ENCODE data around the gene SRPRA.

The SRPRA gene

DNA sequence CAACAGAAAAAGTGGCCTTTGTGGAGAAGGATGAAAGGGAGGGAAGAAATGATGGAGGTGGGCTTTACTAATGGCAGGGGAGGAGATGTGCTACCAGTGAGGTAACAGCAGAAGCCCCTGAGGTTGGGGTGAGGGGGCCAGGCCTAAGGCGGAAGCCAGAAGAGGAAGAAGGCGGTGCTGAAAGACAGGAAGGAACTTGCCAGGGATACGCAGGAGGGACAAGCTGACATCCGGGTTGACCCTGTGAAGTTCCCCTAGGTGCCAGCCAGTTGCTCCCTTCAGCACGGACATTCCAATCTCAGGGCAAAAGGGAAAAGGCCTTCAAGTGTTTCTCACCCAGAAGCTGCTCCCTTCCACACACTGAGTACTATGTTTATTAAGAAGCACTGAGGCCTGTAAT is 11.9 kb upstream of the SRPRA start:
- TF ChIP-seq CREB1 (IDR thresholded peaks at IDR 0.05; ENCODE audit: low read depth), result no peak
- TF ChIP-seq CEBPB (IDR thresholded peaks at IDR 0.05), result no peak
- no peak for TF ChIP-seq YY1 (IDR thresholded peaks at IDR 0.05; ENCODE audit: low read depth)
- TF ChIP-seq TCF12 (IDR thresholded peaks at IDR 0.05; ENCODE audit: low read depth), result no peak
- TF ChIP-seq, protein P1, sequence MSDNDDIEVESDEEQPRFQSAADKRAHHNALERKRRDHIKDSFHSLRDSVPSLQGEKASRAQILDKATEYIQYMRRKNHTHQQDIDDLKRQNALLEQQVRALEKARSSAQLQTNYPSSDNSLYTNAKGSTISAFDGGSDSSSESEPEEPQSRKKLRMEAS (IDR thresholded peaks at IDR 0.05), result no peak
- TF ChIP-seq, protein P2, sequence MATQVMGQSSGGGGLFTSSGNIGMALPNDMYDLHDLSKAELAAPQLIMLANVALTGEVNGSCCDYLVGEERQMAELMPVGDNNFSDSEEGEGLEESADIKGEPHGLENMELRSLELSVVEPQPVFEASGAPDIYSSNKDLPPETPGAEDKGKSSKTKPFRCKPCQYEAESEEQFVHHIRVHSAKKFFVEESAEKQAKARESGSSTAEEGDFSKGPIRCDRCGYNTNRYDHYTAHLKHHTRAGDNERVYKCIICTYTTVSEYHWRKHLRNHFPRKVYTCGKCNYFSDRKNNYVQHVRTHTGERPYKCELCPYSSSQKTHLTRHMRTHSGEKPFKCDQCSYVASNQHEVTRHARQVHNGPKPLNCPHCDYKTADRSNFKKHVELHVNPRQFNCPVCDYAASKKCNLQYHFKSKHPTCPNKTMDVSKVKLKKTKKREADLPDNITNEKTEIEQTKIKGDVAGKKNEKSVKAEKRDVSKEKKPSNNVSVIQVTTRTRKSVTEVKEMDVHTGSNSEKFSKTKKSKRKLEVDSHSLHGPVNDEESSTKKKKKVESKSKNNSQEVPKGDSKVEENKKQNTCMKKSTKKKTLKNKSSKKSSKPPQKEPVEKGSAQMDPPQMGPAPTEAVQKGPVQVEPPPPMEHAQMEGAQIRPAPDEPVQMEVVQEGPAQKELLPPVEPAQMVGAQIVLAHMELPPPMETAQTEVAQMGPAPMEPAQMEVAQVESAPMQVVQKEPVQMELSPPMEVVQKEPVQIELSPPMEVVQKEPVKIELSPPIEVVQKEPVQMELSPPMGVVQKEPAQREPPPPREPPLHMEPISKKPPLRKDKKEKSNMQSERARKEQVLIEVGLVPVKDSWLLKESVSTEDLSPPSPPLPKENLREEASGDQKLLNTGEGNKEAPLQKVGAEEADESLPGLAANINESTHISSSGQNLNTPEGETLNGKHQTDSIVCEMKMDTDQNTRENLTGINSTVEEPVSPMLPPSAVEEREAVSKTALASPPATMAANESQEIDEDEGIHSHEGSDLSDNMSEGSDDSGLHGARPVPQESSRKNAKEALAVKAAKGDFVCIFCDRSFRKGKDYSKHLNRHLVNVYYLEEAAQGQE (IDR thresholded peaks at IDR 0.05; ENCODE audit: low read depth), result no peak
- TF ChIP-seq RAD21 (IDR thresholded peaks at IDR 0.05; ENCODE audit: low read depth), result no peak
- TF ChIP-seq, protein P3, sequence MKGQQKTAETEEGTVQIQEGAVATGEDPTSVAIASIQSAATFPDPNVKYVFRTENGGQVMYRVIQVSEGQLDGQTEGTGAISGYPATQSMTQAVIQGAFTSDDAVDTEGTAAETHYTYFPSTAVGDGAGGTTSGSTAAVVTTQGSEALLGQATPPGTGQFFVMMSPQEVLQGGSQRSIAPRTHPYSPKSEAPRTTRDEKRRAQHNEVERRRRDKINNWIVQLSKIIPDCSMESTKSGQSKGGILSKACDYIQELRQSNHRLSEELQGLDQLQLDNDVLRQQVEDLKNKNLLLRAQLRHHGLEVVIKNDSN (IDR thresholded peaks at IDR 0.05), result no peak

DNA sequence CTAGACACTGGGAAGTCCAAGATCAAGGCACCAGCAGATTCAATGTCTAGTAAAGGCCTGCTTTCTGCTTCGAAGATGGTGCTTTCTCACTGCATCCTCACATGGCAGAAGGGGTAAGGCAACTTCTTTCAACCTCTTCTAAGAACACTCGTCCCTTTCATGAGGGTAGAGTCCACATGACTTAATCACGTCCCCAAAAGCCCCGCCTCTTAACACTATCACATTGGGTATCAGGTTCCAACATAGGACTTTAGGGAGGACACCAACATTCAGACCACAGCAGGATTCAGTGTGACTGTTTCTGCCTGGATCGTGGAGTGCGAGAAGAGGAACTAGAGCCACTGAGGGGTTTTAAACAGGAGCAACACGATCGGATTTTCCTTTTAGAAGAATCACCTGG is 10.5 kb upstream of the SRPRA start:
- TF ChIP-seq CEBPB (IDR thresholded peaks at IDR 0.05) (no peak), CREB1 (IDR thresholded peaks at IDR 0.05; ENCODE audit: low read depth) (no peak), EP300 (IDR thresholded peaks at IDR 0.05; ENCODE audit: borderline replicate concordance) (no peak), FOXM1 (IDR thresholded peaks at IDR 0.05; ENCODE audit: borderline replicate concordance, low read depth) (no peak), TAF1 (IDR thresholded peaks at IDR 0.05; ENCODE audit: low read depth) (no peak), TEAD4 (IDR thresholded peaks at IDR 0.05) (no peak), EGR1 (IDR thresholded peaks at IDR 0.05) (no peak), RAD21 (IDR thresholded peaks at IDR 0.05; ENCODE audit: low read depth) (no peak), TCF12 (IDR thresholded peaks at IDR 0.05; ENCODE audit: low read depth) (no peak)
- TF ChIP-seq, protein P2 (IDR thresholded peaks at IDR 0.05; ENCODE audit: low read depth), result no peak
- TF ChIP-seq, protein P1 (IDR thresholded peaks at IDR 0.05), result no peak

DNA sequence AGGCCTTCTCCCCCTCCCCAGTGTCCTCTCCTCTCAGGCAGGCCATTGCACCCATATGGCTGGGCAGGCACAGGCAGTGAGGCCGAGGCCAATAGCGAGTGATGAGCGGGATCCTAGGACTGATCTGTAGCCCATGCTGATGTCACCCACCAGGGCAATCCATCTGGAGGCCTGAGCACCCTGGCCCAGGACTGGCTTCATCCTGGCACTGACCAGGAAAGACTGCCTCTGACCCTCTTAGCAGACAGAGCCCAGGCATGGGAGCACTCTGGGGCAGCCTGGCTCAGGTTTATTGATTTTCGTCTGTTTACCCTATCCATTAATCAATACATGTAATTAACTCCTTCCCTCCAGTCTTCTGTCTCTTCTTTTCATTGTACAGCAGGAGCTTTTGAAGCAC is 9.1 kb upstream of the SRPRA start:
- TF ChIP-seq, protein P1 (IDR thresholded peaks at IDR 0.05), result no peak

DNA sequence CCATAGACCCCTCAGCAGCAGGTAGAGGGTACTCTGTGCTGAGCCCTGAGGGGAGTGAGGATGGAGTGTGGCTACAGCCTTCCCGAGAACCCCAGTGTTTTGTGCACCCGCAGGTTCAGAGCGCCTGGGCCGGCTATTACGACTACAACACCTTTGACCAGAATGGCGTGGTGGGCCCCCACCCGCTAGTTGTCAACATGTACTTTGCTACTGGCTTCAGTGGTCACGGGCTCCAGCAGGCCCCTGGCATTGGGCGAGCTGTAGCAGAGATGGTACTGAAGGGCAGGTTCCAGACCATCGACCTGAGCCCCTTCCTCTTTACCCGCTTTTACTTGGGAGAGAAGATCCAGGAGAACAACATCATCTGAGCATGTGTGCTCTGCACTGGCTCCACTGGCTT is 8.6 kb upstream of the SRPRA start:
- TF ChIP-seq EGR1 (IDR thresholded peaks at IDR 0.05) (no peak), CREB1 (IDR thresholded peaks at IDR 0.05; ENCODE audit: low read depth) (no peak), TEAD4 (IDR thresholded peaks at IDR 0.05) (no peak), FOXM1 (IDR thresholded peaks at IDR 0.05; ENCODE audit: borderline replicate concordance, low read depth) (no peak)
- TF ChIP-seq, protein P3 (IDR thresholded peaks at IDR 0.05), result no peak
- TF ChIP-seq, protein P2 (IDR thresholded peaks at IDR 0.05; ENCODE audit: low read depth), result no peak

DNA sequence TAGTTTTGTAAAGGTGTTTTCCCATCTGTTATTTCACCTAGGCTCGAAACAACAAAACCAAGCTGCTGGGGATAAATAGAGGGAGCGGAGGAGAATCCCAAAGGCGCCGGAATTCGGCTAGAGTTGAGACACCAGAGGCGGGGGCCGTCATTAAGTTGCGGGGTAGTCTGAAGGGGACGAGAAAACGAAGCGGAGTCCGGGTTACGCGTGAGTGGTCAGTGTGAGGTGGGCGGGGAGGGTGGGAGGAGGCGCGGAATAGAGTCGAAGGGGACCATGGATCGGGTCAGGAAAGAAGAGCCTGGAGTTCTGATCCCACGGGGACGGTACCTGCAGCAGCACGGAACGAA is 361 bp downstream of the SRPRA start:
- no peak for TF ChIP-seq RAD21 (IDR thresholded peaks at IDR 0.05; ENCODE audit: low read depth)
- no peak for TF ChIP-seq YY1 (IDR thresholded peaks at IDR 0.05; ENCODE audit: low read depth)
- no peak for TF ChIP-seq ZBTB7A (IDR thresholded peaks at IDR 0.05; ENCODE audit: low read depth)
- no peak for TF ChIP-seq TEAD4 (IDR thresholded peaks at IDR 0.05)
- TF ChIP-seq, protein P2 (IDR thresholded peaks at IDR 0.05; ENCODE audit: low read depth), result no peak
- no peak for TF ChIP-seq TCF12 (IDR thresholded peaks at IDR 0.05; ENCODE audit: low read depth)
- TF ChIP-seq EGR1 (IDR thresholded peaks at IDR 0.05), result no peak
- TF ChIP-seq, protein P1 (IDR thresholded peaks at IDR 0.05), result no peak
- no peak for TF ChIP-seq FOXM1 (IDR thresholded peaks at IDR 0.05; ENCODE audit: borderline replicate concordance, low read depth)
- TF ChIP-seq, protein P3 (IDR thresholded peaks at IDR 0.05), result no peak
- TF ChIP-seq NFIC (IDR thresholded peaks at IDR 0.05), result no peak

Measured in Ishikawa (cell line).